Chondrocyte (in vitro differentiated cells): ENCODE results near the gene ANO1. TPM values are rescaled to one million over a fixed set of nuclear protein-coding genes. Genes with fewer than 3 reads are reported as not detected.

Source experiments
- DNase-seq: peaks from one replicate; pipeline ENCODE4 v3.0.0; 2021; ENCODE audit warnings: mixed read lengths, low spot score
- H3K27ac Mint-ChIP-seq: one replicate; pipeline ENCODE4 v1.8.0; 2021; ENCODE audit warnings: mild to moderate bottlenecking, moderate library complexity, mixed read lengths; ENCODE audit not compliant: unreplicated experiment
- H3K27me3 Mint-ChIP-seq: 2 replicates; pipeline ENCODE4 v1.8.0; 2021; ENCODE audit warnings: low read depth, mixed read lengths
- H3K36me3 Mint-ChIP-seq: 2 replicates; pipeline ENCODE4 v1.8.0; 2021; ENCODE audit warnings: low read depth, mixed read lengths
- H3K4me1 Mint-ChIP-seq: 2 replicates; pipeline ENCODE4 v1.8.0; 2021; ENCODE audit warnings: low read depth, mild to moderate bottlenecking, mixed read lengths
- H3K4me3 Mint-ChIP-seq: one replicate; pipeline ENCODE4 v1.8.0; 2021; ENCODE audit warnings: mild to moderate bottlenecking, moderate library complexity, mixed read lengths; ENCODE audit not compliant: unreplicated experiment
- H3K9me3 Mint-ChIP-seq: 2 replicates; pipeline ENCODE4 v1.8.0; 2021; ENCODE audit warnings: low read depth, mixed read lengths
- CTCF ChIP-seq: fragments of 200-600 bp; sonication (generic); IDR thresholded peaks from 2 replicates; pipeline ENCODE4 v1.5.0; 2021; ENCODE audit warnings: antibody characterized with exemption, mild to moderate bottlenecking, moderate library complexity
- total RNA-seq: library from RNA; stranded (reverse); gene quantifications from 3 replicates; pipeline ENCODE4 v1.2.1, GENCODE V29; 2021

Gene ANO1
- total RNA-seq, 1 donor from 2014 or later = 1.5 TPM

GRCh38 chr11:70036971-70037882 lies 40.9 kb upstream of the ANO1 start:
- peaks cover 19% of the 10 kb centered on the region for H3K9me3 Mint-ChIP-seq
- no peak for DNase-seq
- H3K4me3 Mint-ChIP-seq = no peak overlapping the region
- no peak for TF ChIP-seq CTCF
- H3K36me3 Mint-ChIP-seq = peaks cover 10% of the 10 kb centered on the region
- H3K27me3 Mint-ChIP-seq = peaks cover 48% of the 10 kb centered on the region
- no peaks in the 10 kb centered on the region for H3K4me1 Mint-ChIP-seq
- no peak overlapping the region for H3K27ac Mint-ChIP-seq

- no peak for DNase-seq
- peaks cover 11% of the 10 kb centered on the region for H3K36me3 Mint-ChIP-seq
These were observed 39.9 kb upstream of the ANO1 start for GRCh38 chr11:70038034-70038834.

GRCh38 chr11:70040452-70040851 lies 37.7 kb upstream of the ANO1 start:
- no peak for DNase-seq
- no peak overlapping the region for H3K4me3 Mint-ChIP-seq
- H3K27me3 Mint-ChIP-seq = peaks cover 35% of the 10 kb centered on the region
- H3K27ac Mint-ChIP-seq = no peak overlapping the region
- H3K4me1 Mint-ChIP-seq = no peaks in the 10 kb centered on the region
- peaks cover 11% of the 10 kb centered on the region for H3K36me3 Mint-ChIP-seq
- H3K9me3 Mint-ChIP-seq = peaks cover 39% of the 10 kb centered on the region
- no peak for TF ChIP-seq CTCF

More at GRCh38 chr11:70038034-70038834, 39.9 kb upstream of the ANO1 start:
- TF ChIP-seq CTCF = no peak
- Mint-ChIP-seq H3K4me3 (no peak overlapping the region), H3K27ac (no peak overlapping the region), H3K4me1 (no peaks in the 10 kb centered on the region), H3K9me3 (peaks cover 29% of the 10 kb centered on the region), H3K27me3 (peaks cover 47% of the 10 kb centered on the region)

- Mint-ChIP-seq H3K36me3 (peaks cover 11% of the 10 kb centered on the region), H3K27ac (no peak overlapping the region), H3K27me3 (peaks cover 40% of the 10 kb centered on the region), H3K4me3 (no peak overlapping the region), H3K9me3 (peaks cover 41% of the 10 kb centered on the region), H3K4me1 (no peaks in the 10 kb centered on the region)
- no peak for DNase-seq
- no peak for TF ChIP-seq CTCF
These were observed 37.1 kb upstream of the ANO1 start for GRCh38 chr11:70040869-70041501.

GRCh38 chr11:70043482-70043881 lies 34.6 kb upstream of the ANO1 start:
- H3K4me3 Mint-ChIP-seq = no peak overlapping the region
- DNase-seq = no peak
- H3K27me3 Mint-ChIP-seq = peaks cover 49% of the 10 kb centered on the region
- TF ChIP-seq CTCF = no peak
- H3K4me1 Mint-ChIP-seq = no peaks in the 10 kb centered on the region
- no peak overlapping the region for H3K27ac Mint-ChIP-seq
- H3K9me3 Mint-ChIP-seq = peaks cover 34% of the 10 kb centered on the region
- H3K36me3 Mint-ChIP-seq = peaks cover 7% of the 10 kb centered on the region
